NCI-H524 treated with DMSO at 0.1 percent for 48 hours (cell line): ENCODE measurements around the gene ABTB2.

Experiments
- DNase-seq: peaks from one replicate; lab custom pipeline; 2025; lab: John Stamatoyannopoulos, UW

ABTB2 gene

GRCh38 chr11:34148504-34149165, 209.2 kb downstream of the ABTB2 start:
- DNase-seq = no peak

- no peak for DNase-seq
Observed at GRCh38 chr11:34147581-34147980, 210.2 kb downstream of the ABTB2 start.

GRCh38 chr11:34146866-34147265, 210.9 kb downstream of the ABTB2 start:
- no peak for DNase-seq

GRCh38 chr11:34146411-34146810, 211.4 kb downstream of the ABTB2 start:
- DNase-seq = no peak

- no peak for DNase-seq
Observed at GRCh38 chr11:34145847-34146381, 211.9 kb downstream of the ABTB2 start.

GRCh38 chr11:34145073-34145472, 212.7 kb downstream of the ABTB2 start:
- DNase-seq = no peak

- DNase-seq = no peak
Observed at GRCh38 chr11:34143048-34143447, 214.8 kb downstream of the ABTB2 start.

- no peak for DNase-seq
Observed at GRCh38 chr11:34140149-34140548, 217.7 kb downstream of the ABTB2 start.

GRCh38 chr11:34139346-34139745, 218.5 kb downstream of the ABTB2 start:
- DNase-seq = no peak

GRCh38 chr11:34136420-34136819, 221.4 kb downstream of the ABTB2 start:
- no peak for DNase-seq

GRCh38 chr11:34135439-34135838, 222.4 kb downstream of the ABTB2 start:
- DNase-seq = no peak

- DNase-seq = no peak
Observed at GRCh38 chr11:34134765-34135164, 223.0 kb downstream of the ABTB2 start.

GRCh38 chr11:34132261-34132965, 225.4 kb downstream of the ABTB2 start:
- DNase-seq = no peak

- no peak for DNase-seq
Observed at GRCh38 chr11:34128824-34129223, 229.0 kb downstream of the ABTB2 start.

- no peak for DNase-seq
Observed at GRCh38 chr11:34126959-34127848, 230.6 kb downstream of the ABTB2 start.

- DNase-seq = no peak
Observed at GRCh38 chr11:34124885-34125668, 232.7 kb downstream of the ABTB2 start.

- no peak for DNase-seq
Observed at GRCh38 chr11:34120651-34121050, 237.2 kb downstream of the ABTB2 start.

GRCh38 chr11:34114471-34114870, 243.3 kb downstream of the ABTB2 start:
- DNase-seq = no peak

GRCh38 chr11:34114014-34114413, 243.8 kb downstream of the ABTB2 start:
- no peak for DNase-seq

GRCh38 chr11:34111722-34112270, 246.0 kb downstream of the ABTB2 start:
- DNase-seq = no peak

GRCh38 chr11:34105957-34106504, 251.8 kb downstream of the ABTB2 start:
- DNase-seq = no peak
